GM19467 (cell line): Measurements from ENCODE around the gene DPF3.

ENCODE experiments used
- ATAC-seq: cut with Tn5 transposase; IDR thresholded peaks from one replicate; pipeline ENCODE4 v1.9.1; 2021; ENCODE audit warnings: mild to moderate bottlenecking, moderate library complexity; ENCODE audit not compliant: unreplicated experiment

DPF3 gene

DNA sequence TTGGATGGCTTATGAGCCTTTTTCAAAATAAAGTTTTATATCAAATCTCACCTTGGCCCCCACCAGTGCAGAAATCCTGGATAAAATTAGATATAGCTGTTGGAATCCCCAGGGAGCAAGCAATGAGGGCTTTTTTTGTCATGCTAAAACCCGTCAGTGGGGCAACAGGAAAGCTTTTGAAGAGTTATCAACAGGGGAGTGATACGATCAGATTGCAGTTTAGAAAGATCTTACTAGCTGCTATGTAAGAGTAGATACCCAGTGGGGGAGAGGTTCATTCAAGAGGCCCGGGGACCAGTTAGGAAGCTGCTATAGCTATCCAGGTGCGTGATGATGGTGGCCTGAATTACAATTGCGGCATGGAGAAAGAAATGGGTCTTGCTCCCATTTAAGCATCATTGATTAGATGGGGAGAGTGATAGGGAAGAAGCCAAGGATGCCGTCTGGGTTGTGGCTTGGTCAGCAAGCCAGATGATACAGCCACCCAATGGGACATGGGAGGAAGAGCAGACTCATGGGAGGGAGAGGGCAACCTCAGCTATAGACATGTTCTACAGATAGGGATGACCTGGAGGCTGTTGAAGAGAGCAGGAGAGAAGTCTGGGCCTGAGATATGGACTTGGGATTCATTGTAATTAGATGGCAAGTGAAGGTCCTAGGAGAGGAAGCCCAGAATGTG lies 272.4 kb downstream of the DPF3 start:
- ATAC-seq, result no peak

DNA sequence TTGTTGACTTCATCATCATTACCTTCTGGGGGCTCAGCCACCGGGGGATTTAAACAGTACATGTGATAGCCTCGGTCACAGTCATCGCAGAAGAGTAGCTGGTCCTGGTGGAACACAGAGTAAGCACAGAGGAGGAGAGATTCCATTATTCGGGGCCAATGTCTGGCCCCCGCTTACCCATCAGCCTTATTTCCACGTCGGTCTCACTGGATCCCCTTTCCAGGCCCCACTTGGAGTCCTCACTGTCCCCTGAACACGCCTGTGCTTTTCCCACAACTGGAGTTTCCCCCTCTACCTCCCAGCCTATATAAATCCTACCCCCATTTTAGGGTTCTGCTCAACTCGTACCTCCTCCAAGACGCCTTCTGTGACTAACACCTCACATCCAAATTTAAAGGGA lies 274.0 kb downstream of the DPF3 start:
- no peak for ATAC-seq

DNA sequence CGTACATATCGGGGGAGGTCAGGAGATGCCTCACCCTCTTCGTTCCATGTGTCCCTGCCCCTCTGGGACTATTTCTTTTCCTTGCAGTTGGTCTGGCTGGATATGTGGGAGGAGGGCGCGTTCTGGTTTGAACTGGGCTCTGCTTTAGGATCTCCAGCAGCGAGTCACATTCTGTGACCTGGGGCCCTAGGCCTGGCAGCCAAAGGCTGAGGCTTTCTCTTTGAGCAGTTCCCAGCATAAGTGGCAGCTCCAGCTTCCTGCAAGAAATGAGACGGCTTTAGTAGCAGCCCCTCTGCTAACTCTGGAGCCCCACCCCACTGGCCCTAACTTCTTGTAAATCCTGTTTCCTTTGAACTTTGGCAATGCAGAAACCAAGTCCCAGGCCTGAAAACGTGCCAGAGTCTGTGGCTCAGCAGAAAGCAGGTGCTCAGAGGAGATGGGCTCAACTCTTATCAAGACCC lies 274.8 kb downstream of the DPF3 start:
- ATAC-seq, result no peak

DNA sequence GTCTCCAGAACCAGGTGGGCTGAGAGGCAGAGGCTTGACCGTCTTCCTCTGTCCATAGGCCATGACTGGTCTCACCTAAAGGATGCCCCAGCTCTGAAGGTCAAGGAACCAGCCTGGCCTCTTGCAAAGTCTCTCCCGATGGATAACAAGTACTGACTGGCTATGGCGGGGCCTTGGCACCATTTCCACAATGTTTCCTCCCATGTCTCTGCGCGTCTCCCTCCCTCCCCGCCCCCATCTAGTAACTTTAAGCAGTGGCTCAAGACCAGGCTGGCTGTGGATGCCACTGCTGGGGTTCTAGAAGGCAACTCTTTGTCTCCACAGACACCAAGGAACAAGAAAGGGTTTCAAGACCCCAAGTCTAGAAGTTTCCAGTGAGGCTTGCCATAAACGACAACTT lies 275.5 kb downstream of the DPF3 start:
- no peak for ATAC-seq

DNA sequence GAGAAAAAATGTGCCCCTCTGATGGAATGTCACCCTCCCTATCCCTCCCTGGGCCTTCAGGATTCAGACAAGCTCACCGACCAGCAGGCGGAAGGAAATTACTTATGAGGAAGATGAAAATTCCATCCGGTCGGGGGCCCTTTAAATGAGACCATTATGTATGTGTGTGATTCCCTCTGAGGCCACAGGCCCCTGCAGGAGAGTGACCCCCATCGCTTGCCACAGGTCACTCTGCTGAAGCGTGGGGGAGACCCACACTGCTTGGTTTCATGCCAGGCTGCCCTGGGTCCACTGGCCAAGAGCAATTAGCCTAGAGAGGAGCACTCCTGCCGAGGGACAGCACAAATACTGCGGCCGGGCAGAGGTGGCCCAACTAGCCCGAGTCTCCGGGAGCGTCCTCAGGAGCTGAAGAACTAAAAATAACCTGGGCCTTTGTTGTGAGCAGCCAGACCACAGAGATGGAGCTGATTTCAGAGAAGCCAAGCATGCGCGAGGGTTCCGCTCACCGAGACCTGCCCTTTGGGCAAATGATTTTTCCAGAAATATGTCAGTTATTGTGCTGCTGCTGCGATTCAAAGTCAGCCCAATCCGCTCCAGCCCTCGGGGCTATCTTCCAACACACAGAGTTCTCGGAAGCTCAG lies 276.4 kb downstream of the DPF3 start:
- no peak for ATAC-seq

DNA sequence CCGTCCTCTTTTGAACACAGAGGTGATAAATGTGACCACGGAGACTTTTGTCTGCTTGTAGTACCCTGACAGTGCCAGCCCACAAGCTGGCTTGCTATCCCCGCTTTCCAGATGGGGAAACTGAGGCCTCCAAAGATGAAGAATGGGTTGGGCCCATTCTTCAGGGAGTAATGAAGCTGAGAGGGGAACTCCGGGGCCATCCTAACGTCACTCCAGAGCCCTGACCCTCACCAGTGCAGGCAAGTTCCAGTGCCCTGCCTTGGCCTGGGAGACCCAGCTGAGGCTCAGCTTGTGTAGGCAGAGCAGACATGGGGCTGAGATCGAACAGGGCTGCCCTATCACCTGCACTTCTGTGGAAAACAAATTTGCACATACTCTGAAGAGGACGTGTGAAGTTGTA lies 277.1 kb downstream of the DPF3 start:
- ATAC-seq, result no peak

DNA sequence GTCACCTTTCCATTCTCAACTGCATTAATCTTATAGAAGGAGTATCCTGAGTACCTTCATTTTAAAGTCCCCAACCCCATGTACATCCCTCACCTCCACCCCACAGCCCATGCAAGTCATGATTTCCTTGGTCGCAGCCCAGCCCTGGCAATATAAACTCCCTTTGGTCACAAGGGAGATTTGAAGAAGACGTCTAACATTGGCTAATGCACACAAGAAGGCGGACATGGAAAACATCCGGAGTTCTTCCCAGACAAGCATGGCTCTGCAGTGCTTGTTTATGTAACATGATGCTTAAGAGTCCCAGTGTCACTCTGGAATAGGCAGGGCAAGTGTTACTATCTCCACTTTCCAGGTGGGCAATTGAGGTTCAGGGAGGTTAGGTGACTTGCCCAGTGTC lies 277.6 kb downstream of the DPF3 start:
- ATAC-seq, result no peak

DNA sequence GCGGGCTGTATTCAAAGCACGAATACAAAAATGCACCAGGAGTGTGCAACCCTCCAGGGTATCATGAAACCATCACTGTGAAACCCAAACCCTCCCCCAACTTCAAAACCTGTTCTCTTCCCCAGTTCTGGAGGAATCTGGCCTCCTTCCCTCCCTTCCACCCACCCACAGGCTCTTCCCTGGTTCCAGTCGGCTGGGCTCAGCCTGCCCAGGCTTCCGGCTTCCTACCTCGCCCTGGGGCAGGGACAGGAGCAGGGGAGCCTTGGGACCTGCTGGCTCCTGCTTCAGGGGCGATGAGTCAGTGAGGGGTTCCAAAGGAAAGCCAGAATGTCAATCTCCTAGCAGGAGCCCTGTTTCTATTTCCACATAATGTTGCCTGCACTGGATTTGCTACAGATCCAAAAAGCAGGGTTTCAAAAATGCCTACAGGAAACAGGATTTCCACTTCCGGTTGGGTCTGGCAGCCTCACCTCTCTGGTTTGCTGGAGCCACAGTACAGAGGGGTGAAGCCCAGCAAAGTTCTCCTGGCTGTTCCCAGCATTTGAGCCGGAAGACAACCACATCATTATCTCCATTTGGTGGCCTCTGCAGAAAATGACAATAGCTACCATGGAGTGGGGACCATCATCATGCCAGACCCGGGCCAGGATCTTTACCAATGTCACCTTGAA lies 278.3 kb downstream of the DPF3 start:
- ATAC-seq, result no peak

DNA sequence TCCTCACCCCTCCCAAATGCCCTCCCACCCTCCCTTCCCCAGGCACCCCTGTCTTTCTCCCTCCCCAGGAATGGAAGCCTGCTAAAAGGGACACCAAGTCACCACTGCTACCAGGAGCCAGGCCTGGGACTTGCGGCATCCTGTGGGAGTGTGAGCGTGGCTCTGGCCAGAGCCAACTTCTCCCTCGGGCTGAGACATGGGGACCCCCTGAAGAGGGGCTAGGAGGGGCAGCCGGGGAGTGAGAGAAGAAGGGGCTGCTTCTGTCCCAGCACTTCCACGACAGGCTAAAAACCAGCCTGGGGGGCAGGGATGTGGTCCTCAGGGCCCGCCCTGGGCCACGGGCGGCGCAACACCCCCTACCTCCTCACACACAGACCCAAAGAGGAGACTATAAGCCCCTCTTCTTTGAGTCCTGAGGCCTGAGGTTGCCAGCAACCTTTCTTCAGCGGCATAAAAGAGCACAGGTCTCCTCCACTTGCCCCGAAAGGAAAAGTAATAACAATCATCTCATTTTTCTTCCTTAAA lies 278.9 kb downstream of the DPF3 start:
- no peak for ATAC-seq

DNA sequence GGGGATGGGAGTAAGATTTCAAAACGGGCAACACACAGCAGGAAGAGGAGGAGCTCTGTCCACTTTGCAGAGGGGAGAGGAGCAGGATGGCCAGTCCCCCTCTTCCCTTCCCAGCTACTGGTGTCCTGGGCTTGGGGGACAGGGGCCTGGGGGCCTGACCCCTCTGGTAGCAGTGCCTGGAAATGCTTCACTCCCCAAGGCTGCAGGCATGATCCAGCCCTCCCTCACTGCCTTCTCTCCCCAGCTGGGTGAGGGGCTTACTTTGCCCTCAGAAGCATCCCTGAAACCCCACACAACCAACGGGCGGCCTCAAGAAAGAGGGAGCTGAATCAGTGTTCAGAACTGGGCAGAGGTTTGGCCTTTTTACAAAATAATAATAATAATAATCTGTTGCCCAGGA lies 279.5 kb downstream of the DPF3 start:
- ATAC-seq, result no peak

DNA sequence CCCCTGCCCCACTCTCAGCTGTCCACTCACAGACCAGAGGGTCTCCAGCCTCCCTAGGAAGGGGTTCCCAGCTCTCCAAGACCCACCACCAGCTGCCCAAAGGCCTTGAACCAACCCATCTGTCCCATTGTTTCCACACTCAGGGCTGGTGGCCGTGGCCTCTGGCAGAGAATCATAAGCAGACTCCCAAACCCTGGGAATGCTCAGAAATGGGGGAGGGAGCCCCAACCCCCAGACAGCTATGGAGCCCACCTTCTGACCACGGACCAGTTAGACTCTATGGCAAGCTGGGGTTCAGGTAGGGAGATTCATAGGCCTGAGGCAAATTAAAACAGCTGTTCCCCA lies 280.0 kb downstream of the DPF3 start:
- ATAC-seq, result no peak

DNA sequence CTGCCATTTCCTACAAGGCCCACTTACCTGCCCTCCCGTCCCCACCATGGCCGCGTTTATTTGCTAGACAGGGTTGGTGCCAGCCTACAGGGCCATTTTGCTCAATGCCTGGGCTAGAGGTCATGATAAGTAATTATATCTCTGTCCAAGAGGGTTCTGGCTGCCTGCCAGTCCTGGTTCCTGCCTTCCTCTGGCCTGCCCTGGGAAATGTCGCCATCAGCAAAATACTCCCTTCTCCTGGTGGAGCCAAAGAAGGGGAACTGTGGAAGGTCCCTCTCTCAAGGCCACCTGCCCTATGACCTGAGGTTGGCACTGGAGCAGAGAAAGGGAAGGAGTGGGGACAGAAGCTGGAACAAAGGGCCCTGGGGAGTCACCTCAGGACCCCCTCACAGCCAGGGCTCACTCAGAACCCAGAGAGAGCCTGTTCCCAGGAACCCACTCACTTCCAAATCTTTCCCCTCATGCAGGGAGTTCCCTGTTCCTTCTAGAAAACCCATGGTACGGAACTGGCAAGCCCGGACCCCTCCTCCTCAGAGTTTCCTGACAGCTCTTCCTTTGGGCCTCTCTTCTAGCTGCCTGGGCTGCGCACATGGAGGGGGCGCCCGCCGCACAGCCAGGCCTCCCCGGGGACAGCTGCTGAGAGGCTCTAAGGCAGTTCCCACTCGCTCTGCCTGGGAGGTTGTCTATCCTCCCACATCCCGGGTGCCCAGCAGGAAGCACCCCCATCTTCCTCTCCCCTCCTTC lies 280.5 kb downstream of the DPF3 start:
- ATAC-seq, result no peak

DNA sequence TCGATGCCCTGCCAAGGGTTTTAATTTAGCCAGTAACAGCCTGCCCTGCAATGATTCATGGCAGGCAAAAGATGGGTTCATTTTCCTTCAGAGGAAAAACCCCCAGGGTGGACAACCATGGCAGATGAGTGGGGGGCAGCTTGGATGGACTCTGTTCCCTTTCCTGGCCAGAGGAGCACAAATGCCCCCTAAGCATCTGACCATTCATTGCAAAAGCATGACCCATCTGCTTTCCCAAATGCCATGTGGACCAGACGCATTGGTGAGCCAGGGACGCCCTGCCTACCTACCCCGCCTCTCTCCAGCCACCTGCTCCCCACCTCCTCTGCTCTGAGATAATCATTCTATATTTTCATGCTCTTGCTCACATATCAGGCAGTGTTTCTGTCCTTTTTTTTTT lies 281.9 kb downstream of the DPF3 start:
- no peak for ATAC-seq

DNA sequence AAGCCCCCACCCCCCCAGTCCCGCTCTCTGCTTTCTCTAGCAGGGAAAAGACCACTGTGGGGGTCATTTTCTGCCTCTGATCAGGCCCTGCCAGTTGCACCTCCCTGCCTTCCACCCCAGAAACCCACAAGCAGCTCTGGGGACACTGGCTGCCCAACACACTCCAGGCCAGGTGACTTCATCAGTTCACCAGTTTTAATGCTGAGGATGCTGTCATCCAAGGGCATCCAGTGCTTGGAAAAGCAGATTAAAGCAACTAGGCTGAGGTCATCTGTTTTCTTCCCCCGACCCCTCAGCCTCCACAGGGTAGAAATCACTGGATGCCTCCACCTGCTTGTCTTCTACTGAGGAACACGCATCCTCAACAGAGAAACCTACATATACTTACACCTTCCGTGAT lies 282.4 kb downstream of the DPF3 start:
- ATAC-seq, result no peak

DNA sequence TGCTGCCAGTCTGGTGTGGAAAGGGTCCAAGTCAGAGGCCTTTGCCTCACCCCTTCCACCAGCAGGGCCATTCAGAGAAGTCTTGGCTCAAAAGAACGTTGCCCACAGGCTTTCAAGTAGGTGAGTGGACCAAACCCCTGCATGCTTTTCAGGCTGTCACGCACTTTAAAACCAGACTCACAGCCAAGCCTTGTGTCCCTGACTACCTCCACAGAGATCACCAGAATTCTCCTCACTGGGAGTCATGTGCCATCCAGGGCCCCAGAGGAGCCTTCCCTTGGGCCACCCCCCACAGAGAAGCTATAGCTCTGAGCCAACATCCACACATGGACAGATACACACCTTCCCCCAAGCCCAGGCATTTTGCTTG lies 283.1 kb downstream of the DPF3 start:
- no peak for ATAC-seq

DNA sequence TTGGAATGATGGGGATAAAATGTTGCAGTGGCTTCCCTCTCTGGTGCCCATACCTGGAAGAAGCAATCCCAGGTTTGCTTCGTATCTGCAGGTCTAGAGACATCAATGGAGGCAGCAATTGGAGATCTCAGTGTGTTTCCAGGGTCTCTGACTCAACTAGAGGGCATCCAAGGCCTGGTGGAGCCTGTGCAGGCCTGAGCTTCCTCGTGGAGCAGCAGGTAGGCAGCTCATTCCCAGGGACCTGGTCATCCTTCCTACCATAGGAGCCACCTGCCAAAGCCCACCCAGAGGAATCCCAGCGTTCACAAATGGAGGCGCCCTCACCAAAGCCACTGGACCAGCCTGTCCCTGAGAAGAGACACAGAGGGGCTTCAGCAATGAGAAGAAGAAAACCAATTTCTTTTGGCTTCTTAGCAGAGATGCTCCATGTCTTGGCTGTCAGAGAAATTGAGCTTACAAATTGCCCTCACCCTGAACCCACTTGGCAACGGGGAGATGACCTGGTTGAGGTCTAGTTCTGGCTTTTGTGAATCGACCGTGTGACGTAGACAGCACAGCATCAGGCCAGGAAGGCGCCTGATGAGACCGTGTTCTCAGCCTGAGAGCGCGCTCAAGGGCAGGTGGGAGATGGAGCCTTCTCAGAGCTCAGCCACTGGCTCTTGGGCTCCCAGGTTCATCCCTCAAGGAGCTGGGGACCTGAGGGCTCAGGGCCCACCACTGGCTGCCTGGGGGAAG lies 283.6 kb downstream of the DPF3 start:
- no peak for ATAC-seq

DNA sequence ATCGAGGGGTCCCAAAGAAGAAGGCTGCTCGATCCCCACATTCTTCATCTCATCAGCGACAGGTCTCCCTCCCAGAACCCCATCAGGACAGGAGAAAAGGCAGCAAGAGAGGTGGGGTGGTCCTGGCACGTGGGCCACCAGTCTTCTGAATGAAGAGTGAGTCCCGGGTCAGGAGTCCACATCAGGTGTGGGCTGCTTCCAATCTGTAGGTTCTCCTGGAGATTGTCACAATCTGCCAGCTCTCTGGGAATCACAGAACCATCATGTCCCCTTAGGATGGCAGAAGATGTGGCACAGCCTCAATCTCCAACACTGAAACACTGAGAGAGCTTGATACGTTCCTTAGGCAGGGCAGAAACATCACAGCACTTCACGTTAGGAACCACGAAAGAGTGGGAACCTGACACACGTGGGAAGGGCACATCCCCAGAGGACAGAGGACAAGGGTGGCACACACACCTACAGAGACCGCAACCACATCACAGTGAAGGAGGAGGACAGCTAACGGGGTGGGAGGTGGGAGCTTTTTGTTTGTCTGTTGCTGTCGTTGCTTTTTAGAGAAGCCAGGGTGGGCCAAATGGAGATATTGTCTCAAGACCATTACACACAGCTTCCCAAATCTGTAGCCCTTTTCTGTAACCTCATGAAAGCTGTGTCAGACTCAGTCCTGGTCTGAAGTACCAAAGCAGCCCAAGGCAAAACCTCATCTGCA lies 284.5 kb downstream of the DPF3 start:
- ATAC-seq, result no peak

DNA sequence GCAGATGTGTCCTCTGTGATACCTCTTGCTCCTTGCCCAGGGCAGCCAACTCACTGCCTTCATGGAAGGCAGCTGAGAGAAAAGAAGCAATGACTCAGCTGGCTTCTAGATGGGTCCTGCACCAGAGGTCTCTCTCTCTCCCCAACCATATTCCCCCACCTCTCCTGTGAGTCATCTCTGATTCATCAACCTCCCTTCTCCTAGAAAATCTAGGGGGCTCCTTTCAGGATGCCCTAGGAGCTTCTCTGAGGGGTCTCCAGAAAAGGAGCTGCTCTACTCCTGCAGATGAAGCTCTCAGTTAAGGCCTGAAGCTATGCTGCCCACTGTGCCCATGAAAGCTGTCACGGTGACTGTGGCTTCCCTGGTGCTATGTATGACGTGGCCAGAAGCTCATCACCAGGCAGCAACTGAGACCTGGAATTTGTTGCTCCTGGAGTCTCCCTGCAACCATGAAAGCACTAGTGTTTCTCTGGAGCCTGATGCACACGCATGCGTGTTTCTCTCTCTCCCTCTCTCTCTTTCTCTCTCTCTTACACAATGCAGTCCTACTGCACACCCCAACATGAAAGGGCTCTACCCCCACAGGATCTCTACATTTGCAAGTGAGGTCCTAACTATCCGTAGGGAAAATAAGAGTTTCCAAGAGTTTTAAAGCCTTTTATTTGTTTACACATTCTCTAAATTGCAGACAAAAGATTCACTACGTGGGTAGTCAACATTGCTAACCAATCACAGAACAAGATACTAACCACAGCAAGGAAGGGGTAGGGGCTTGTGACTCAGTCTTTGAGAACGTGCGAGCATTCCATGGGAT lies 285.3 kb downstream of the DPF3 start:
- ATAC-seq, result no peak

DNA sequence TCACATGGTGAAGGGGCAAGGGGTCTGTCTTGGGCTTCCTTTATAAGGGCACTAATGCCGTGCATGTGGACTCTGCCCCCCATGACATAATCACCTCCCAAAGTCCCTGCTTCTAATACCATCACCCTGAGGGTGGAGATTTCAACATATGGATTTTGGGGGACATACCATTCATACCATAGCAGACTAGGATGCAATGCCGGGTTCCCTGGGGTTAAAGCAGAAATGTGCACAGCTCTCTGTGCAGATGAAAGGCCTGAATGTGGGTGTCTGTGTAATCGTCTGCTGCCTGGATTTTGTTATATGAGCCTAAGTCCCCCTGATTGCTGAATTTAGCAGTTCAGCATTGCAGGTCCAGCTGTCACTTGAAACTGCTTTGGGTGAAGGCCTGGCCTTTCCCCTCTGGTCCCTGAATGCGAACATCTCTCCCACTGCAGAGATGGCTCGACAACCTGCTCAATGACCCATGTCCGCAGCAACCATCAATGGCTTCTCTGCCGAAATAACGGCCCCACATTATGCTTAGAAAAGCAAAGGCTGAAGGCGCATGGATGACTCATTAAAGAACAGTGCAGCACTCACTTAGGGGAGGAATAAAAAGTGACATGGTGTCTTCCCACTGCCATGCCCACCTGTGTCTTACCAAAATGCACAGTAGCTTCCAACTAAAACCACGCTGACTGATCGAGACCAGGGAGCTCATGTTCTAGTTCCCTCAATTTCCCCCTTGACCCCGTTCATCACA lies 286.3 kb downstream of the DPF3 start:
- no peak for ATAC-seq
